HUES6 (cell line): ENCODE data around the gene SDK2.
"Not testable (repeated sequence)": the region's sequence is repeated elsewhere in the genome, so short reads cannot be mapped to it uniquely, and the experiment has no call there.

Experiments
- H3K27ac ChIP-seq: 2 replicates; pipeline ENCODE4 v1.7.0; 2013; ENCODE audit warnings: low read depth, mild to moderate bottlenecking, low read length, inconsistent platforms
- H3K27me3 ChIP-seq: 2 replicates; pipeline ENCODE4 v1.6.1; 2013; ENCODE audit warnings: low read length; ENCODE audit not compliant: control insufficient read depth, insufficient read depth
- H3K36me3 ChIP-seq: 2 replicates; pipeline ENCODE4 v1.6.1; 2013; ENCODE audit warnings: low read length; ENCODE audit not compliant: control insufficient read depth, insufficient read depth
- H3K4me1 ChIP-seq: 2 replicates; pipeline ENCODE4 v1.6.1; 2013; ENCODE audit warnings: low read length; ENCODE audit not compliant: control insufficient read depth, insufficient read depth
- H3K4me3 ChIP-seq: 2 replicates; pipeline ENCODE4 v1.5.1; 2013; ENCODE audit warnings: low read depth, low read length
- H3K9ac ChIP-seq: one replicate; pipeline ENCODE4 v1.6.1; 2013; ENCODE audit warnings: mild to moderate bottlenecking, low read length
- H3K9me3 ChIP-seq: 2 replicates; pipeline ENCODE4 v1.6.1; 2013; ENCODE audit warnings: low read depth, low read length; ENCODE audit not compliant: control insufficient read depth, insufficient read depth

The SDK2 gene

GRCh38 chr17:73478334-73478733 is 165.9 kb downstream of the SDK2 start:
- Histone ChIP-seq H3K9me3 (peaks cover under 1% of the 10 kb centered on the region; the same call in 1 of the 2 replicates), H3K27ac (no peak overlapping the region), H3K4me1 (peaks cover 12% of the 10 kb centered on the region)

GRCh38 chr17:73476890-73477350 is 167.3 kb downstream of the SDK2 start:
- H3K9me3 ChIP-seq: peaks cover 13% of the 10 kb centered on the region

More at GRCh38 chr17:73478334-73478733, 165.9 kb downstream of the SDK2 start:
- H3K27me3 ChIP-seq: no peaks in the 10 kb centered on the region
- H3K36me3 ChIP-seq: no peaks in the 10 kb centered on the region
- H3K9ac ChIP-seq: no peak overlapping the region
- H3K4me3 ChIP-seq: no peak overlapping the region

GRCh38 chr17:73474370-73474988 is 169.8 kb downstream of the SDK2 start:
- H3K4me1 ChIP-seq: peaks cover 12% of the 10 kb centered on the region
- H3K4me3 ChIP-seq: no peak overlapping the region
- H3K27me3 ChIP-seq: no peaks in the 10 kb centered on the region
- H3K36me3 ChIP-seq: no peaks in the 10 kb centered on the region
- H3K27ac ChIP-seq: no peak overlapping the region
- no peak overlapping the region for H3K9ac ChIP-seq
- H3K9me3 ChIP-seq: peaks cover 17% of the 10 kb centered on the region

More at GRCh38 chr17:73476890-73477350, 167.3 kb downstream of the SDK2 start:
- H3K27ac ChIP-seq: no peak overlapping the region
- H3K27me3 ChIP-seq: no peaks in the 10 kb centered on the region
- H3K4me3 ChIP-seq: no peak overlapping the region
- no peaks in the 10 kb centered on the region for H3K36me3 ChIP-seq
- H3K4me1 ChIP-seq: peaks cover 12% of the 10 kb centered on the region
- H3K9ac ChIP-seq: no peak overlapping the region

GRCh38 chr17:73472715-73473114 is 171.5 kb downstream of the SDK2 start:
- not testable (repeated sequence) for H3K27ac ChIP-seq, H3K4me1 ChIP-seq, H3K4me3 ChIP-seq, H3K36me3 ChIP-seq, H3K9ac ChIP-seq, H3K27me3 ChIP-seq
- H3K9me3 ChIP-seq: peaks cover 17% of the 10 kb centered on the region

- no peaks in the 10 kb centered on the region for H3K27me3 ChIP-seq
- no peaks in the 10 kb centered on the region for H3K36me3 ChIP-seq
- H3K27ac ChIP-seq: no peak overlapping the region
- no peak overlapping the region for H3K4me3 ChIP-seq
- H3K9me3 ChIP-seq: peaks cover 17% of the 10 kb centered on the region
- no peak overlapping the region for H3K9ac ChIP-seq
- H3K4me1 ChIP-seq: peaks cover 5% of the 10 kb centered on the region; the same call in 1 of the 2 replicates
Measured at GRCh38 chr17:73471924-73472323, 172.3 kb downstream of the SDK2 start.

- peaks cover 9% of the 10 kb centered on the region; the same call in 1 of the 2 replicates for H3K4me1 ChIP-seq
- no peaks in the 10 kb centered on the region for H3K27me3 ChIP-seq
Measured at GRCh38 chr17:73470316-73470826, 173.9 kb downstream of the SDK2 start.

GRCh38 chr17:73469311-73469710 is 174.9 kb downstream of the SDK2 start:
- H3K27me3 ChIP-seq: no peaks in the 10 kb centered on the region
- no peaks in the 10 kb centered on the region for H3K36me3 ChIP-seq
- peaks cover 9% of the 10 kb centered on the region; the same call in 1 of the 2 replicates for H3K4me1 ChIP-seq
- H3K4me3 ChIP-seq: no peak overlapping the region
- H3K27ac ChIP-seq: no peak overlapping the region
- no peak overlapping the region for H3K9ac ChIP-seq
- H3K9me3 ChIP-seq: peaks cover 17% of the 10 kb centered on the region

More at GRCh38 chr17:73470316-73470826, 173.9 kb downstream of the SDK2 start:
- Histone ChIP-seq H3K36me3 (no peaks in the 10 kb centered on the region), H3K9ac (no peak overlapping the region), H3K27ac (no peak overlapping the region), H3K9me3 (peaks cover 17% of the 10 kb centered on the region), H3K4me3 (no peak overlapping the region)

GRCh38 chr17:73468221-73468620 is 176.0 kb downstream of the SDK2 start:
- Histone ChIP-seq H3K27me3 (no peaks in the 10 kb centered on the region), H3K4me1 (peaks cover 9% of the 10 kb centered on the region; the same call in 1 of the 2 replicates), H3K4me3 (no peak overlapping the region), H3K9me3 (peaks cover 15% of the 10 kb centered on the region), H3K27ac (no peak overlapping the region), H3K36me3 (no peaks in the 10 kb centered on the region), H3K9ac (no peak overlapping the region)

GRCh38 chr17:73467651-73468050 is 176.6 kb downstream of the SDK2 start:
- no peak overlapping the region for H3K9ac ChIP-seq
- H3K4me3 ChIP-seq: no peak overlapping the region
- no peak overlapping the region for H3K27ac ChIP-seq
- H3K36me3 ChIP-seq: no peaks in the 10 kb centered on the region
- peaks cover 9% of the 10 kb centered on the region for H3K9me3 ChIP-seq
- H3K4me1 ChIP-seq: peaks cover 9% of the 10 kb centered on the region; the same call in 1 of the 2 replicates
- no peaks in the 10 kb centered on the region for H3K27me3 ChIP-seq

GRCh38 chr17:73466704-73467433 is 177.4 kb downstream of the SDK2 start:
- peaks cover 9% of the 10 kb centered on the region; the same call in 1 of the 2 replicates for H3K4me1 ChIP-seq
- H3K27ac ChIP-seq: no peak overlapping the region
- H3K36me3 ChIP-seq: no peaks in the 10 kb centered on the region
- no peak overlapping the region for H3K4me3 ChIP-seq
- 0 out of 2 replicates have a peak, but pooled peaks cover 5% of the 10 kb centered on the region for H3K9me3 ChIP-seq
- no peaks in the 10 kb centered on the region for H3K27me3 ChIP-seq
- no peak overlapping the region for H3K9ac ChIP-seq

- Histone ChIP-seq H3K9ac (no peak overlapping the region), H3K4me1 (peaks cover 9% of the 10 kb centered on the region; the same call in 1 of the 2 replicates), H3K4me3 (no peak overlapping the region), H3K27ac (no peak overlapping the region), H3K27me3 (no peaks in the 10 kb centered on the region), H3K36me3 (no peaks in the 10 kb centered on the region), H3K9me3 (peaks cover 6% of the 10 kb centered on the region; the same call in 1 of the 2 replicates)
Measured at GRCh38 chr17:73465953-73466230, 178.4 kb downstream of the SDK2 start.
